GM18508 (cell line): ENCODE data around the gene KIF2C.
A peak's percentile ranks its signal among the peaks of the same experiment; 100 is the strongest.
"Not testable (repeated sequence)": the region's sequence is repeated elsewhere in the genome, so short reads cannot be mapped to it uniquely, and the experiment has no call there.

Experiments used
- ATAC-seq: cut with Tn5 transposase; IDR thresholded peaks from one replicate; pipeline ENCODE4 v1.9.1; 2021; ENCODE audit warnings: moderate number of reproducible peaks; ENCODE audit not compliant: insufficient read depth, unreplicated experiment

KIF2C gene

GRCh38 chr1:44766421-44766820, 26.8 kb downstream of the KIF2C start:
- not testable (repeated sequence) for ATAC-seq

GRCh38 chr1:44775078-44775929, 35.7 kb downstream of the KIF2C start, which contains the start of gene RPS8:
TSS of gene RPS8 (plus strand) at chr1:44775540. CDS start at chr1:44775597, 57 bp downstream.
- ATAC-seq, result peak; percentile 62

DNA sequence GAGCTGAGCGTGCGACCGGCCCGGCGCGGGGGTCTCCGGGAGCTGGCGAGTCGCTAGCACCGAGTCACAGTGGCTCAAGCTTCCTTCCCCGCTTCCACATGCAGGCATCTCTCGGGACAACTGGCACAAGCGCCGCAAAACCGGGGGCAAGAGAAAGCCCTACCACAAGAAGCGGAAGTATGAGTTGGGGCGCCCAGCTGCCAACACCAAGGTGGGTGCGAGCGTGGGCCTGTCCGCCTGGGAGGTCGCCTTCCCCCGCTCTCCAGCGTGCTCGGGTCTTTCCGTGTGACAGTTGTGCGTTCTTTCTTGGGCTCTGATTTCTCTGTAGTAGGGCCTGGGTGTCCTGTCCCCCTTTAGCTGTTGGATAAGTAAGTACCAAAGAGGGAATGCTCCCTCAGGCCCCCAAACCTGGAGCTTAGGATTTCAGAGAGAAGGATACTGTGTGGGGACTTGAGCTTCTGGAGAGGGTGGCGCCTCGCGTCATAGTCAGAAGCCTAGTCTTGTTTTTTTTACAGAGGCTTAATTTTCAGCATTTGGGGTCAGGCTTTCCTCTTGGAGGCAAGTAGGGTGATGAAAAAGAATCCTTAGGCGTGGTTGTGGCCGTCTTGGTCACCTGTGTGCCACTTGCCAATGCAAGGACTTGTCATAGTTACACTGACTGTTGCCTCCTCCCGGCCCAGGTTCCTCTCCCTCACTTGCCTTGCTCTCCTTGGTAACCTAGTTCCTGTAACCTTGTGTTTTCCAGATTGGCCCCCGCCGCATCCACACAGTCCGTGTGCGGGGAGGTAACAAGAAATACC, 36.5 kb downstream of the KIF2C start:
- no peak for ATAC-seq

- ATAC-seq, result no peak
Measured at GRCh38 chr1:44776730-44777068, 37.1 kb downstream of the KIF2C start.

DNA sequence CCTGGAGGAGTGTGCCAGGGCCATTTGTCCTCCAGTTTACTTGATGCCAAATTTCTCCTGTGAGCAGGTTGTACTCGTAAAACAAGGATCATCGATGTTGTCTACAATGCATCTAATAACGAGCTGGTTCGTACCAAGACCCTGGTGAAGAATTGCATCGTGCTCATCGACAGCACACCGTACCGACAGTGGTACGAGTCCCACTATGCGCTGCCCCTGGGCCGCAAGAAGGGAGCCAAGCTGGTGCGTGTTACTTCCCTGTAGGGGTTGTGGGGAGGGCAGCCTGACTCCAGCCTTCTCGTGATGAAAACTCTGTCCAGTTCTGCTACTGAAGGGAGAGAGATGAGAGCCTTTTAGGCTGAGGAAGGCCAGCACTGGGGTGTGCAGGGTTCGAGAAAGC, 37.9 kb downstream of the KIF2C start:
- ATAC-seq, result no peak

DNA sequence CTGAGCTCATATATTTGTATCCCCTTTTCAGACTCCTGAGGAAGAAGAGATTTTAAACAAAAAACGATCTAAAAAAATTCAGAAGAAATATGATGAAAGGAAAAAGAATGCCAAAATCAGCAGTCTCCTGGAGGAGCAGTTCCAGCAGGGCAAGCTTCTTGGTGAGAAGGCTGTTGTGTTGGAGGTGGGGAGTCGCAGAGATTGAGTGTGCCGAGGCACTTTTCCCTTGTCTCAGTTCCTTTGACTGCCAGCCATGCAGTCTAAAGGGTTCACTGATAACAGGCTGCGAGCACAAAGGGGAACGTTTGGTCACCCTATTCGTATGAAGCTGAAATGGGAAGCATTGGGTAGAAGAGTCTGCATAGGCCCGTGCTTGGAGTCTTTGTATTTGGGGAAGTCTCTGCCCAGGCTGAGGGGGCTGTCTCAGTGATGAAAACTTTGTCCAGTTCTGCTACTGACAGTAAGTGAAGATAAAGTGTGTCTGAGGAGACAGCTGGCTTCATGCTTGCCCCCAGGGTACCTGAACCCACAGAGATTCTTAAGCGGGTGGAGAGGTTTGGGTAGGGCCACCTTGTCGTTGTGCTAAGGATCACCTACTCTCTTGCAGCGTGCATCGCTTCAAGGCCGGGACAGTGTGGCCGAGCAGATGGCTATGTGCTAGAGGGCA, 38.5 kb downstream of the KIF2C start:
- no peak for ATAC-seq

- ATAC-seq, result no peak
Measured at GRCh38 chr1:44778705-44779576, 39.3 kb downstream of the KIF2C start.

- no peak for ATAC-seq
Measured at GRCh38 chr1:44780583-44781121, 41.0 kb downstream of the KIF2C start.

DNA sequence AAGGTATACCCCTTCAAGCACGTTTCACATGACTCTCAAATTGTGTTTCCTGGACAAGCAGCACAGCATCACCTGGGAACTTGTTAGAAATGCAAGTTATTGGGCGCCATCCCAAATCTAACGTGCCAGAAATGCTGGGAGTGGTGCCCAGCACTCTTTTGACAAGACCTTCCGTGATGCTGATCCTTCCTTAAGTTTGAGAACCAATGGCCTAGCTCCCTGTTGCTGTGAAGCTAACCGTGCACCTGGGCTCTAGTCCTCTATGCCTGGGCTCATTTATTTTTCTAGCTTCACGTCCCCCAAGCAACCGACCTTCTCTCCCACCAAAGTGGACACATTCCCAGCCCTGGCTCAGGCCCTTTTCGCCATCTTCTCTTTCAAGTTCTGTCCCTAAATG, 44.1 kb downstream of the KIF2C start:
- ATAC-seq, result no peak

GRCh38 chr1:44784094-44785028, 44.7 kb downstream of the KIF2C start:
- no peak for ATAC-seq

DNA sequence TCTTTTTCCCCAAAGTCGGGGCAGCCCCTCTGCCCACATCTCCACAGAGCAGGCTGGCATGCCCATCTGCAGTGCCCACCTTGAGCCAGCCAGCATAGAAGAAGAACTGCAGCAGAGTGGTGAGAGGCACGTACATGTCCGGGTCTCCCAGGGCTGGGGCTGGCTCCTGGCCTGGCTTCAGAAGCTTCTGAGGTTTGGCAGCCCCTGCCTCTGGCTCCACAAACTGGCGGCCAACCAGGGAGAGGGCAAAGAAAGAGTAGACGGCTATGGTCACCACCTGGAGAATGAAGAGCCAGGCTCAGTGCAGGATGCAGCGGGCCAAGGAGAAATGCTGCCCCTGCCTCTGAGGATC, 45.4 kb downstream of the KIF2C start:
- no peak for ATAC-seq

- no peak for ATAC-seq
Measured at GRCh38 chr1:44785501-44786137, 46.0 kb downstream of the KIF2C start.

- no peak for ATAC-seq
Measured at GRCh38 chr1:44786138-44786840, 46.7 kb downstream of the KIF2C start.

- ATAC-seq, result no peak
Measured at GRCh38 chr1:44786841-44787426, 47.3 kb downstream of the KIF2C start.

- ATAC-seq, result no peak
Measured at GRCh38 chr1:44787506-44787905, 47.9 kb downstream of the KIF2C start.

- no peak for ATAC-seq
Measured at GRCh38 chr1:44788120-44788860, 48.7 kb downstream of the KIF2C start, which contains the start of gene BEST4. TSS of gene BEST4 (minus strand) at chr1:44788170. CDS start at chr1:44787705, 465 bp downstream.
